ENCODE measurements around the gene TP53BP2.

GRCh38 chr1:223760833-223761232 is 84.9 kb downstream of the TP53BP2 start:
- TF ChIP-seq POLR2A (IDR thresholded peaks at IDR 0.05; ENCODE audit: low read depth, low read length) = no peak
- no peak for TF ChIP-seq TAF1 (IDR thresholded peaks at IDR 0.05; ENCODE audit: borderline replicate concordance, low read depth, low read length)

Measured in GM12892 (cell line).